NCI-H2107 treated with DMSO at 0.1 percent for 48 hours (cell line): ENCODE data around the gene DLX1.
"Not testable (repeated sequence)": the region's sequence is repeated elsewhere in the genome, so short reads cannot be mapped to it uniquely, and the experiment has no call there.

ENCODE experiments used
- DNase-seq: peaks from one replicate; lab custom pipeline; 2025; ENCODE audit not compliant: unreplicated experiment; lab: John Stamatoyannopoulos, UW

Gene DLX1

GRCh38 chr2:172063446-172063845 lies 21.9 kb upstream of the DLX1 start:
- DNase-seq = no peak

- no peak for DNase-seq
Observed at GRCh38 chr2:172065111-172065510, 20.2 kb upstream of the DLX1 start.

- peak; percentile 52 for DNase-seq
Observed at GRCh38 chr2:172066394-172066886, 18.9 kb upstream of the DLX1 start.

- DNase-seq = not testable (repeated sequence)
Observed at GRCh38 chr2:172067905-172068304, 17.4 kb upstream of the DLX1 start.

GRCh38 chr2:172070936-172071335 lies 14.4 kb upstream of the DLX1 start:
- DNase-seq = no peak

- DNase-seq = peak; percentile 47
Observed at GRCh38 chr2:172072303-172072702, 13.0 kb upstream of the DLX1 start.

GRCh38 chr2:172072706-172073105 lies 12.6 kb upstream of the DLX1 start:
- no peak for DNase-seq

- no peak for DNase-seq
Observed at GRCh38 chr2:172073518-172073917, 11.8 kb upstream of the DLX1 start.

- no peak for DNase-seq
Observed at GRCh38 chr2:172074254-172074653, 11.1 kb upstream of the DLX1 start.

GRCh38 chr2:172079416-172079815 lies 5.9 kb upstream of the DLX1 start:
- DNase-seq = no peak

- no peak for DNase-seq
Observed at GRCh38 chr2:172079838-172080640, 5.3 kb upstream of the DLX1 start.

GRCh38 chr2:172080641-172081220 lies 4.6 kb upstream of the DLX1 start:
- DNase-seq = no peak

GRCh38 chr2:172081221-172082022 lies 3.9 kb upstream of the DLX1 start:
- no peak for DNase-seq

- no peak for DNase-seq
Observed at GRCh38 chr2:172082105-172082943, 3.0 kb upstream of the DLX1 start.

- DNase-seq = no peak
Observed at GRCh38 chr2:172082944-172083627, 2.2 kb upstream of the DLX1 start.

GRCh38 chr2:172083628-172084394 lies 1.5 kb upstream of the DLX1 start:
- no peak for DNase-seq

- DNase-seq = no peak
Observed at GRCh38 chr2:172084395-172084644, 987 bp upstream of the DLX1 start.

- DNase-seq = peak; percentile 64
Observed at GRCh38 chr2:172084645-172085459, 455 bp upstream of the DLX1 start.
